ENCODE results near the gene PAOX.
A peak's percentile ranks its signal among the peaks of the same experiment; 100 is the strongest.
"Not testable (repeated sequence)": the region's sequence is repeated elsewhere in the genome, so short reads cannot be mapped to it uniquely, and the experiment has no call there.

Gene PAOX

GRCh38 chr10:133411523-133412380 is 32.7 kb downstream of the PAOX start:
- DNase-seq: no peak

GRCh38 chr10:133412381-133412711 is 33.3 kb downstream of the PAOX start:
- no peak for DNase-seq

GRCh38 chr10:133414401-133414800 is 35.3 kb downstream of the PAOX start:
- not testable (repeated sequence) for DNase-seq

- no peak for DNase-seq
Measured at GRCh38 chr10:133415752-133416151, 36.7 kb downstream of the PAOX start.

GRCh38 chr10:133418289-133418993 is 39.4 kb downstream of the PAOX start:
- no peak for DNase-seq

GRCh38 chr10:133419211-133419950 is 40.3 kb downstream of the PAOX start:
- DNase-seq: no peak

- DNase-seq: no peak
Measured at GRCh38 chr10:133420028-133420427, 41.0 kb downstream of the PAOX start.

GRCh38 chr10:133420579-133420978 is 41.5 kb downstream of the PAOX start:
- no peak for DNase-seq

GRCh38 chr10:133421336-133422222 is 42.5 kb downstream of the PAOX start:
- no peak for DNase-seq

GRCh38 chr10:133422223-133422806 is 43.3 kb downstream of the PAOX start:
- DNase-seq: no peak

GRCh38 chr10:133422807-133423771 is 44.0 kb downstream of the PAOX start:
- DNase-seq: no peak

GRCh38 chr10:133424102-133424501 is 45.0 kb downstream of the PAOX start:
- DNase-seq: not testable (repeated sequence)

- DNase-seq: not testable (repeated sequence)
Measured at GRCh38 chr10:133424601-133425000, 45.5 kb downstream of the PAOX start, which contains the start of gene SPRN. SPRN (minus strand) TSS chr10:133424625; CDS start chr10:133423681, 944 bp downstream.

- DNase-seq: not testable (repeated sequence)
Measured at GRCh38 chr10:133429571-133429970, 50.5 kb downstream of the PAOX start.

GRCh38 chr10:133431888-133432613 is 53.0 kb downstream of the PAOX start:
- not testable (repeated sequence) for DNase-seq

GRCh38 chr10:133432789-133433188 is 53.7 kb downstream of the PAOX start:
- not testable (repeated sequence) for DNase-seq

GRCh38 chr10:133438711-133439273 is 59.7 kb downstream of the PAOX start:
- peak; percentile 64 for DNase-seq

GRCh38 chr10:133439517-133440461 is 60.7 kb downstream of the PAOX start:
- DNase-seq: no peak
